Ishikawa (cell line): ENCODE results near the gene FBRSL1.

Experiments
- CEBPB ChIP-seq: IDR thresholded peaks from 2 replicates; pipeline ENCODE4 v1.6.1; 2012
- CREB1 ChIP-seq: IDR thresholded peaks from 2 replicates; pipeline ENCODE4 v1.6.1; 2012; ENCODE audit warnings: low read depth
- EGR1 ChIP-seq: IDR thresholded peaks from 2 replicates; pipeline ENCODE4 v1.6.1; 2012
- EP300 ChIP-seq: IDR thresholded peaks from 2 replicates; pipeline ENCODE4 v1.6.1; 2012; ENCODE audit warnings: borderline replicate concordance
- FOXM1 ChIP-seq: IDR thresholded peaks from 2 replicates; pipeline ENCODE4 v1.6.1; 2012; ENCODE audit warnings: low read depth, borderline replicate concordance
- MAX ChIP-seq: IDR thresholded peaks from 2 replicates; pipeline ENCODE4 v1.6.1; 2012
- NFIC ChIP-seq: IDR thresholded peaks from 2 replicates; pipeline ENCODE4 v1.6.1; 2012
- RAD21 ChIP-seq: IDR thresholded peaks from 2 replicates; pipeline ENCODE4 v1.6.1; 2012; ENCODE audit warnings: low read depth
- REST ChIP-seq: IDR thresholded peaks from 2 replicates; pipeline ENCODE4 v1.6.1; 2012; ENCODE audit warnings: low read depth, mild to moderate bottlenecking
- TAF1 ChIP-seq: IDR thresholded peaks from 2 replicates; pipeline ENCODE4 v1.6.1; 2012; ENCODE audit warnings: low read depth, mild to moderate bottlenecking
- TCF12 ChIP-seq: IDR thresholded peaks from 2 replicates; pipeline ENCODE4 v1.6.1; 2012; ENCODE audit warnings: low read depth
- TEAD4 ChIP-seq: IDR thresholded peaks from 2 replicates; pipeline ENCODE4 v1.6.1; 2012
- USF1 ChIP-seq: IDR thresholded peaks from 2 replicates; pipeline ENCODE4 v1.6.1; 2012
- YY1 ChIP-seq: IDR thresholded peaks from 2 replicates; pipeline ENCODE4 v1.6.1; 2012; ENCODE audit warnings: low read depth
- ZBTB7A ChIP-seq: IDR thresholded peaks from 2 replicates; pipeline ENCODE4 v1.6.1; 2012; ENCODE audit warnings: low read depth

FBRSL1 gene

GRCh38 chr12:132507656-132508490 lies 17.9 kb downstream of the FBRSL1 start:
- TF ChIP-seq ZBTB7A, result no peak
- no peak for TF ChIP-seq RAD21
- no peak for TF ChIP-seq EP300
- TF ChIP-seq CEBPB, result no peak
- no peak for TF ChIP-seq FOXM1
- TF ChIP-seq YY1, result no peak
- no peak for TF ChIP-seq CREB1
- TF ChIP-seq TCF12, result no peak
- no peak for TF ChIP-seq MAX
- no peak for TF ChIP-seq TEAD4
- TF ChIP-seq TAF1, result no peak
- TF ChIP-seq REST, result no peak
- TF ChIP-seq NFIC, result no peak

GRCh38 chr12:132508491-132508740 lies 18.5 kb downstream of the FBRSL1 start:
- TF ChIP-seq ZBTB7A (no peak), CREB1 (no peak), EGR1 (no peak), TAF1 (no peak), NFIC (no peak), RAD21 (no peak), CEBPB (no peak), EP300 (no peak)

- TF ChIP-seq CEBPB (no peak), RAD21 (no peak), CREB1 (no peak), TAF1 (no peak), REST (no peak), YY1 (no peak), NFIC (no peak), MAX (no peak), FOXM1 (no peak), TEAD4 (no peak), TCF12 (no peak), ZBTB7A (no peak), EGR1 (no peak), EP300 (no peak), USF1 (no peak)
These were observed 19.1 kb downstream of the FBRSL1 start for GRCh38 chr12:132508860-132509732.

- TF ChIP-seq TAF1 (no peak), FOXM1 (no peak), ZBTB7A (no peak), USF1 (no peak), EP300 (no peak), MAX (no peak), RAD21 (no peak), EGR1 (no peak), CEBPB (no peak), TCF12 (no peak), YY1 (no peak)
These were observed 20.3 kb downstream of the FBRSL1 start for GRCh38 chr12:132510111-132510724.
